GM21576 (cell line): ENCODE measurements around the gene FHDC1.

Experiments used
- ATAC-seq: cut with Tn5 transposase; IDR thresholded peaks from one replicate; pipeline ENCODE4 v1.9.1; 2021; ENCODE audit warnings: mild to moderate bottlenecking, moderate library complexity; ENCODE audit not compliant: unreplicated experiment

The FHDC1 gene

GRCh38 chr4:153027866-153028265 is 91.7 kb downstream of the FHDC1 start:
- ATAC-seq, result no peak

DNA sequence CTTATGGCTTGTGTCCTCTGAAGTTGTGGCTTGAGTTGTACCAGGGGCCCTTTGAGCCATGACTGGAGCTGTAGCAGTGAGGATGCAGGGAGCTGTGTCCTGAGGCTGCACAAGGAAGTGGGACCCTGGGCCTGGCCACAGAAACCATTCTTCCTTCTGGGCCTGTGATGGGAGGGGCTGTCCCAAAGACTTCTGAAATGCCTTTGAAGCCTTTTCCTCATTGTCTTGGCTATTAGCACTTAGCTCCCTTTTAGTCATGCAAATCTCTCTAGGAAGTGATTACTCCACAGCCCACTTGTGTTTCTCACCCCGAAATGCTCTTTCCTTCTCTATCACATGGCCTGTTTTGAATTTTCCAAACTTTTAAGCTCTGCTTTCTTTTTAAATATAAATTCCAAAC is 92.4 kb downstream of the FHDC1 start:
- no peak for ATAC-seq
